HG02571 (cell line): Measurements from ENCODE around the gene SLC16A12.
"Not testable (repeated sequence)": the region's sequence is repeated elsewhere in the genome, so short reads cannot be mapped to it uniquely, and the experiment has no call there.

Experiments
- ATAC-seq: cut with Tn5 transposase; IDR thresholded peaks from one replicate; pipeline ENCODE4 v1.9.1; 2021; ENCODE audit warnings: mild to moderate bottlenecking, moderate library complexity; ENCODE audit not compliant: unreplicated experiment

The SLC16A12 gene

GRCh38 chr10:89393898-89394297, 141.5 kb downstream of the SLC16A12 start:
- no peak for ATAC-seq

GRCh38 chr10:89392974-89393373, 142.4 kb downstream of the SLC16A12 start:
- ATAC-seq = no peak

GRCh38 chr10:89391907-89392756, 143.3 kb downstream of the SLC16A12 start, which contains the start of gene IFIT1:
IFIT1 (plus strand) TSS chr10:89392623; CDS start chr10:89392713, 90 bp downstream.
- ATAC-seq = peak; percentile 79

GRCh38 chr10:89391226-89391576, 144.2 kb downstream of the SLC16A12 start:
- ATAC-seq = not testable (repeated sequence)

DNA sequence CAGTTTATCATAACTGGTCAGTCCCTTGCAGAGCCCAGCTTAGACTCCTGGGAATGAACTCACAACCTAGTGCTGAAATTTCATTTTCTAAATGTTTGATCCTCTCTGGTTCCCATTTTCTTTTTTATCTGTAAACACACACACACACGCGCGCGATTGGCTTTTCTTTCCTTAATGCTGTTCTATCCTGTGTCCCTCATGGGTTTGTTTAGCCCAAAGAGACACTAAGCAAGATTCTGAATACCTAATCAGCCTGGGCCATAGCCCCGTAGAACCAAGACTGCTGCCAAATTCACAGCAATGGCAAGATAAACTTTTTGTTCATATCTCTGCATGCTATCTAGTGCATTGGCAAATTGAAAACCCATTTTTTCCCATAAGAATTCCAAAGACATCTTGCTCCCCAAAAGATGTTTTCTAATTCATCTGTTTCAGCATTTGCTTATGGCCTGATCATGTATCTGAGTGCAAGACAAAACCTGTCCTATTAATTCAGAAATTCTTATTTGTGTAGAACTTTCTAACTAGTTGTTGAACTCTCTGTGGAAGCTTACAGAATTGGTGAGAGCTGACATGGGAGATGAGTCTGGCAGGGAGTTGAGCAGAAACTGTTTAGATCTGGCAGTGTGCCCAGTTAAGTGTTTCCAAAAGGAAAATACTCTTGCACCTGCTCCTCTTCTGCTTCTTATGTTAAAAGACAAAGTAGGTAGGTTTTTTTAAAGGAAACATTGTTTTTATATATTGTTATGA, 144.7 kb downstream of the SLC16A12 start:
- ATAC-seq = no peak

- ATAC-seq = no peak
Measured at GRCh38 chr10:89389254-89389653, 146.1 kb downstream of the SLC16A12 start.

- no peak for ATAC-seq
Measured at GRCh38 chr10:89388806-89389205, 146.6 kb downstream of the SLC16A12 start.

DNA sequence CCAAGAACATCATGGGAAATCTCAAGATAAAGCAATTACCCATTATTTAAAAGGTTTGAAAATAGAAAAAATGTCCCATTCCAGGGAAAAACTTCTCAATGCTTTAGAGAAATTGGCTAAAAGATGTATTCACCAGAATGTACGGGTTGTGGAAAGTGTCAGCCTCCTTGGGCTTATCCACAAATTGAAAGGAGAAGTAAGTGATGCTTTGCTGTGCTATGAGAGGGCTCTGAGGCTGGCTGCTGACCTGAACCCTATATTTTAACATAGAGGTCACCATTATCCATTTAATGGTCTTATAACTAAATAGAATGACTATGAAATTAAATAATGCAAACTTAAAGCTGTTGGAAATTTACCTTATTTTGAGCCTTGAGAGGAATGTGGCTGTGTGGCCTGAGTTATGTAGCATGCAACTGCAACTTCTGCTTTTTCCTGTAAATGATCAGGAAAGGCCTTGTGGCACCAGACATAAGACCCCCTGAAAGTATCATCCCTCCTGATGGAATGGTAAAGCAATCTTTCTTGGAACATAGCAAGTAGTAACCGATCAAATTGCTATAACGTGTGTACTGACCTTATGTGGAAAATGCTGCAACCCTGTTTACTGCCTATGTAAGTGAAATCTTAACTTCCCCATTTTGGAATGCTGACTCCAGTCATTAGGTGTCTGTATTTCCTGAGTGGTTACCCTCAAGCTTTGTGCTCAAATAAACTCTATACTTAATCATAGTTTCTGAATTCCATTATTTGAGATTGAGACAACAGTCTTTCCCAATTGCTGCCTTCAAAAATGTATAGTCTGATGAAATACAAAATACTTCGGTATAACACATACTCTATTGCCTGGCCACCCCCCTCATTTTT, 150.7 kb downstream of the SLC16A12 start:
- no peak for ATAC-seq

- ATAC-seq = no peak
Measured at GRCh38 chr10:89382757-89383156, 152.6 kb downstream of the SLC16A12 start.
